SK-N-SH treated with all-trans-retinoic acid at 6 μM for 48 hours (cell line): Measurements from ENCODE around the gene MYLK4.

Experiments
- ISL1 ChIP-seq: fragments of 250-450 bp; sonication (Bioruptor Pico); IDR thresholded peaks from 2 replicates; pipeline ENCODE4 v2.1.2; 2022; ENCODE audit warnings: mild to moderate bottlenecking, moderate library complexity
- ZFP3 ChIP-seq: fragments of 250-450 bp; sonication (Bioruptor Pico); IDR thresholded peaks from 2 replicates; pipeline ENCODE4 v1.5.0; 2020; ENCODE audit warnings: mild to moderate bottlenecking, moderate library complexity

GRCh38 chr6:2795956-2796355 is 45.2 kb upstream of the MYLK4 start:
- no peak for TF ChIP-seq ZFP3
- TF ChIP-seq ISL1 (CRISPR knock-in tag) = no peak
